Parathyroid adenoma (tissue), 2 donors: ENCODE results near the gene FAM237A.

Source experiments
- H2AFZ ChIP-seq: fragments of 300-600 bp; sonication (generic); one replicate; pipeline ENCODE4 v1.7.0; 2017; ENCODE audit warnings: antibody characterized with exemption, mild to moderate bottlenecking
- H3K27ac ChIP-seq: fragments of 300-600 bp; sonication (generic); one replicate; pipeline ENCODE4 v1.7.0; 2017
- H3K27me3 ChIP-seq: fragments of 300-600 bp; sonication (generic); one replicate; pipeline ENCODE4 v1.7.0; 2017; ENCODE audit warnings: low read length; ENCODE audit not compliant: control insufficient read depth, insufficient read depth
- H3K36me3 ChIP-seq: fragments of 300-600 bp; sonication (generic); one replicate; pipeline ENCODE4 v1.7.0; 2017; ENCODE audit warnings: low read length; ENCODE audit not compliant: control insufficient read depth, insufficient read depth
- H3K4me1 ChIP-seq: fragments of 300-600 bp; sonication (generic); one replicate; pipeline ENCODE4 v1.7.0; 2017; ENCODE audit warnings: control low read depth
- H3K4me2 ChIP-seq: fragments of 300-600 bp; sonication (generic); one replicate; pipeline ENCODE4 v1.7.0; 2017; ENCODE audit warnings: low read length
- H3K4me3 ChIP-seq: fragments of 300-600 bp; sonication (generic); one replicate; pipeline ENCODE4 v1.7.0; 2017; ENCODE audit warnings: low read depth, low read length
- H3K79me2 ChIP-seq: fragments of 300-600 bp; sonication (generic); one replicate; pipeline ENCODE4 v1.7.0; 2017; ENCODE audit warnings: control low read depth
- H3K9ac ChIP-seq: fragments of 300-600 bp; sonication (generic); one replicate; pipeline ENCODE4 v1.7.0; 2017; ENCODE audit warnings: mild to moderate bottlenecking
- H3K9me3 ChIP-seq: fragments of 300-600 bp; sonication (generic); one replicate; pipeline ENCODE4 v1.7.0; 2017; ENCODE audit warnings: low read length; ENCODE audit not compliant: control insufficient read depth
- TF ChIP-seq, protein P1 (sequence below): fragments of 300-600 bp; sonication (generic); IDR thresholded peaks from one replicate; pipeline ENCODE4 v1.7.0; 2017; ENCODE audit warnings: antibody characterized with exemption, mild to moderate bottlenecking
- donor health status: primary hyperparathyroidism.

FAM237A gene

DNA sequence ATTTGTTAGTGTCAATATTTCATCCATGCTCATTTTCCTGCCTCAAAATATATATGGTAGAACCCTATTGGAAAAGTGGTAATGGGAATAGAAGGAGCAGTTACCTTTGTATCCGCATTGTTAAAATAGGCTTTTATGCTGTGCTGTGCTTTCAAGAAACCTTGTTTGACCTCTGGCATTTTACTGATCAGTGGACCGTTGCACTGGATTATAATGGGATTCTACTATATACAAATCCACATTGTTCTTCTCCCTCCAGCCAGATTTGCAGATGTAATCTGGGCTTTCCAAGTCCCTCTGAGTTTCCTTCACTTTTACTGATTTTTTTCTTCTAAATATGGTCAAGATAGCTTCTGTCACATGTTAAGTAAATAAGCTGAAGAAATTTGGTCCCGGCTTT, 23.3 kb upstream of the FAM237A start:
- Histone ChIP-seq H3K4me1 (no peaks in the 10 kb centered on the region), H3K9ac (no peak overlapping the region), H3K27me3 (no peaks in the 10 kb centered on the region), H3K4me3 (no peak overlapping the region), H3K9me3 (no peaks in the 10 kb centered on the region), H2AFZ (no peak overlapping the region), H3K36me3 (no peaks in the 10 kb centered on the region), H3K79me2 (no peaks in the 10 kb centered on the region), H3K27ac (no peak overlapping the region), H3K4me2 (no peak overlapping the region)
- TF ChIP-seq, protein P1, sequence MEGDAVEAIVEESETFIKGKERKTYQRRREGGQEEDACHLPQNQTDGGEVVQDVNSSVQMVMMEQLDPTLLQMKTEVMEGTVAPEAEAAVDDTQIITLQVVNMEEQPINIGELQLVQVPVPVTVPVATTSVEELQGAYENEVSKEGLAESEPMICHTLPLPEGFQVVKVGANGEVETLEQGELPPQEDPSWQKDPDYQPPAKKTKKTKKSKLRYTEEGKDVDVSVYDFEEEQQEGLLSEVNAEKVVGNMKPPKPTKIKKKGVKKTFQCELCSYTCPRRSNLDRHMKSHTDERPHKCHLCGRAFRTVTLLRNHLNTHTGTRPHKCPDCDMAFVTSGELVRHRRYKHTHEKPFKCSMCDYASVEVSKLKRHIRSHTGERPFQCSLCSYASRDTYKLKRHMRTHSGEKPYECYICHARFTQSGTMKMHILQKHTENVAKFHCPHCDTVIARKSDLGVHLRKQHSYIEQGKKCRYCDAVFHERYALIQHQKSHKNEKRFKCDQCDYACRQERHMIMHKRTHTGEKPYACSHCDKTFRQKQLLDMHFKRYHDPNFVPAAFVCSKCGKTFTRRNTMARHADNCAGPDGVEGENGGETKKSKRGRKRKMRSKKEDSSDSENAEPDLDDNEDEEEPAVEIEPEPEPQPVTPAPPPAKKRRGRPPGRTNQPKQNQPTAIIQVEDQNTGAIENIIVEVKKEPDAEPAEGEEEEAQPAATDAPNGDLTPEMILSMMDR = no peak

- H3K4me1 ChIP-seq = no peaks in the 10 kb centered on the region
- H3K79me2 ChIP-seq = no peaks in the 10 kb centered on the region
- H2AFZ ChIP-seq = no peak overlapping the region
- H3K9me3 ChIP-seq = no peaks in the 10 kb centered on the region
- H3K4me3 ChIP-seq = no peak overlapping the region
- no peak overlapping the region for H3K4me2 ChIP-seq
- H3K36me3 ChIP-seq = no peaks in the 10 kb centered on the region
- no peak overlapping the region for H3K9ac ChIP-seq
- TF ChIP-seq, protein P1 = no peak
- H3K27me3 ChIP-seq = no peaks in the 10 kb centered on the region
- H3K27ac ChIP-seq = no peak overlapping the region
Observed at GRCh38 chr2:206626108-206626507, 16.2 kb upstream of the FAM237A start.

DNA sequence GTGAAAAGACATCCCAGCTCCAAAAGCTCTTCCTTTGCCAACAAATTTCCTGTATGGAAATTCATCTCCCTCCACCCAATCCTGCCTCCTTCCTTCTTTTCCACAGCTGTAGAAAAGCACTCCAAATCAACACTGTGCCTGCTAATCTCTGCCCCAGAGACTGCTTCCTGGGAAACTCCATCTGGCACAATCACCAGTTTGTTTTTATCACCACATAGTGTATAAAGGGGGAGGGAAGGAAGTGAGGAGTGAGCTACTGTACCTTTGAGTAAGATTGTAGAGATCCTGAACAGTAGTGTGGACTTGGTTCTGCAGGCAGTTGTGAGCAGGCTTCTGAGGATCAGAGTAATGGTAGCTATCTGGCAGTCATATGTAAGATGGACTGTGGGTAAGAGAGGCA, 14.7 kb upstream of the FAM237A start:
- no peaks in the 10 kb centered on the region for H3K4me1 ChIP-seq
- H3K36me3 ChIP-seq = no peaks in the 10 kb centered on the region
- no peaks in the 10 kb centered on the region for H3K27me3 ChIP-seq
- no peak overlapping the region for H3K4me2 ChIP-seq
- H3K4me3 ChIP-seq = no peak overlapping the region
- TF ChIP-seq, protein P1 = no peak
- no peaks in the 10 kb centered on the region for H3K9me3 ChIP-seq
- H3K9ac ChIP-seq = no peak overlapping the region
- H2AFZ ChIP-seq = no peak overlapping the region
- no peaks in the 10 kb centered on the region for H3K79me2 ChIP-seq
- no peak overlapping the region for H3K27ac ChIP-seq

- TF ChIP-seq, protein P1 = no peak
- H3K4me1 ChIP-seq = no peaks in the 10 kb centered on the region
Observed at GRCh38 chr2:206631340-206631739, 10.9 kb upstream of the FAM237A start.

GRCh38 chr2:206635015-206635414, 7.3 kb upstream of the FAM237A start:
- H3K9me3 ChIP-seq = no peaks in the 10 kb centered on the region
- H3K27me3 ChIP-seq = no peaks in the 10 kb centered on the region
- no peaks in the 10 kb centered on the region for H3K79me2 ChIP-seq
- no peak overlapping the region for H3K27ac ChIP-seq
- no peaks in the 10 kb centered on the region for H3K36me3 ChIP-seq
- H2AFZ ChIP-seq = no peak overlapping the region
- TF ChIP-seq, protein P1 = no peak
- H3K9ac ChIP-seq = no peak overlapping the region
- H3K4me3 ChIP-seq = no peak overlapping the region
- no peaks in the 10 kb centered on the region for H3K4me1 ChIP-seq
- H3K4me2 ChIP-seq = no peak overlapping the region

More at GRCh38 chr2:206631340-206631739, 10.9 kb upstream of the FAM237A start:
- Histone ChIP-seq H3K27me3 (no peaks in the 10 kb centered on the region), H3K4me3 (no peak overlapping the region), H3K4me2 (no peak overlapping the region), H3K79me2 (no peaks in the 10 kb centered on the region), H3K36me3 (no peaks in the 10 kb centered on the region), H3K9ac (no peak overlapping the region), H3K27ac (no peak overlapping the region), H2AFZ (no peak overlapping the region), H3K9me3 (no peaks in the 10 kb centered on the region)
